ENCODE data around the gene NTSR1. TPM values are rescaled to one million over a fixed set of nuclear protein-coding genes. Genes with fewer than 3 reads are reported as not detected.

NTSR1 gene
- total and polyA plus RNA-seq, 2 of the 8 experiments (the other 6 are each of a cell fraction or from before 2014, with no cell fraction given): 0.53 to 0.89 TPM

DNA sequence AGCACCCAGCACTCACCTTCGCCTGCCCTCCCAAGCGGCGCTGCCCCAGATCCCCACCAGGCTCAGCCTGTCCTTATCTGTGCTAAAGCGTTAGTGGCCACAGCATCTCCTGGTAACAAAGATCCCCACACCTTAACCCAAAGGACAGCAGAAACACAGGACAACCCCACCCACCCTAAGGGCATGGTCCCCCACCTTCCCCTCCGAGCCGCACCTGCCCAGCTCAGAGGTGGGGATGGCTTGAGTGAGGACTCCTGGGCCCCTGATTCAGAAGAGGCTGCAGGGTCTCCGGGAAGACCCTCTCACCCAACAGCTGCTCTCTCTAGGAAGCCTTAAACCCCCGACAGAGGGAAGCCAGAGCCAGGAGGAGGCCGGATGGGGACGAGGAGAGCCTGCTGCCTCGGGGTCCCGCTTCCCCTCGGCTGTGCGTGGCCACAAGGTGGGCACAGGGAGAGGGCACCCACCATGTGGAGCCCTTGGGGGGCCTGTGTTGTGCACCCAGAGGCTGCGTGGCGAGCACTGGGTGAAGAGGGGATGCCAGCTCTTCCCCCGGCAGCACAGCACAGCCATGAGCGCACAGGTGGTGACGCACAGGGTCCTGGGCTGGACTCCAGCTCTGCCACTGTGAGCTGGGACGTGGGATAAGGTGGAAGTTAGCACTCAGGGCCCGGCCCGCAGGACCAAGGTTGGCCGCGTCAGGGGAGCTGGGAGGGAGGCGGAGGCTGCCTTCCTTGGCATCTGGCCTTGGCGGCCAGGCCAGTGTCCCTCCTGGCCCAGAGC lies 55.7 kb downstream of the NTSR1 start:
- H4K8ac ChIP-seq (ENCODE audit: extremely low read depth, insufficient read depth, low read length): no peak overlapping the region
- TF ChIP-seq CHD1 (IDR thresholded peaks at IDR 0.05; ENCODE audit: low read depth, low read length) (no peak), MAFK (IDR thresholded peaks at IDR 0.05; ENCODE audit: low read depth, low read length) (no peak), EZH2 (IDR thresholded peaks at IDR 0.05; ENCODE audit: low read depth, low read length, severe bottlenecking) (no peak), TBP (IDR thresholded peaks at IDR 0.05; ENCODE audit: low read depth, low read length) (no peak), KDM1A (IDR thresholded peaks at IDR 0.05; ENCODE audit: borderline replicate concordance, low read length) (no peak), KDM4A (IDR thresholded peaks at IDR 0.05; ENCODE audit: low read depth, low read length, severe bottlenecking) (no peak), TCF12 (IDR thresholded peaks at IDR 0.05; ENCODE audit: low read depth, low read length) (no peak)
- H3K14ac ChIP-seq (ENCODE audit: insufficient read length): no peak overlapping the region
- H3K23ac ChIP-seq (ENCODE audit: insufficient read length): no peak overlapping the region
- no peaks in the 10 kb centered on the region for H3K79me2 ChIP-seq (ENCODE audit: control insufficient read depth in 1 of 2, insufficient read depth in 2 of 2, low read length in 2 of 2)
- H3K9me3 ChIP-seq (ENCODE audit: insufficient read depth in 2 of 2, low read depth in 1 of 2, low read length in 1 of 2): no peaks in the 10 kb centered on the region
- no peak overlapping the region for H2BK20ac ChIP-seq (ENCODE audit: low read length)
- H2AFZ ChIP-seq (ENCODE audit: low read length): no peak overlapping the region
- no peak overlapping the region for H2BK12ac ChIP-seq (ENCODE audit: low read depth, low read length)
- no peaks in the 10 kb centered on the region for H3K36me3 ChIP-seq (ENCODE audit: control insufficient read depth in 2 of 4, insufficient read depth in 4 of 4, low read length in 3 of 4)
- H2BK120ac ChIP-seq (replicated peaks; ENCODE audit: low read depth, low read length): no peak overlapping the region
- H2BK15ac ChIP-seq (ENCODE audit: low read length): no peak overlapping the region
- H3K4me3 ChIP-seq (ENCODE audit: extremely low read depth in 1 of 4, insufficient read depth in 2 of 4, low read depth in 3 of 4, low read length in 4 of 4): no peak overlapping the region
- peaks cover 4% of the 10 kb centered on the region; the same call in 1 of the 2 replicates for H3K79me1 ChIP-seq (ENCODE audit: low read depth, low read length)
- no peak overlapping the region for H2BK5ac ChIP-seq (ENCODE audit: low read depth, low read length)
- H2AK5ac ChIP-seq (ENCODE audit: low read depth, low read length): no peak overlapping the region
- no peaks in the 10 kb centered on the region for H3K23me2 ChIP-seq (ENCODE audit: low read depth, low read length)
- WGBS, 2 experiments (ENCODE audit: extremely low coverage in 1 of 2, insufficient coverage in 1 of 2, insufficient read length in 1 of 2, insufficient replicate concordance in 2 of 2, low coverage in 1 of 2, low lambda C conversion rate in 2 of 2, missing lambda C conversion rate in 1 of 2): 91% methylated on average over 25 of the region's 26 CpGs; no CpG with 5 or more reads in 1 of the 2 experiments
- no peak for FAIRE-seq
- H4K5ac ChIP-seq (ENCODE audit: insufficient read length, low read depth, low read length): no peak overlapping the region
- CTCF ChIA-PET (ENCODE audit: partially characterized antibody): interaction anchor here (0.9 to 2.0 kb wide), 11 partner anchors 16 to 101 kb away, joined by 3 to 11 read pairs (median 4); partner anchors contain the start of gene NTSR1
- H3K9ac ChIP-seq (replicated peaks in 1 of 4; ENCODE audit: extremely low read depth in 1 of 4, low read depth in 3 of 4, low read length in 3 of 4): no peak overlapping the region
- H3K56ac ChIP-seq (replicated peaks; ENCODE audit: insufficient read length, low read depth, low read length): no peak overlapping the region
- H3K4ac ChIP-seq (replicated peaks; ENCODE audit: insufficient read length, low read depth, low read length): no peak overlapping the region
- no peak overlapping the region for H4K91ac ChIP-seq (replicated peaks; ENCODE audit: insufficient read length, low read length)
- H3K27me3 ChIP-seq (replicated peaks in 1 of 4; ENCODE audit: control insufficient read depth in 3 of 4, extremely low read depth in 1 of 4, insufficient read depth in 3 of 4, low read length in 3 of 4): no peaks in the 10 kb centered on the region; a peak in 1 of 7 replicates
- POLR2A ChIA-PET (ENCODE audit: partially characterized antibody): no interaction called here
- DNase-seq (ENCODE audit: low read depth in 1 of 2, low spot score in 2 of 2): no peak
- no peak overlapping the region for H3K4me2 ChIP-seq (ENCODE audit: insufficient read depth in 1 of 2, low read depth in 2 of 2, low read length in 2 of 2)
- H3K18ac ChIP-seq (ENCODE audit: extremely low read depth, low read length): no peak overlapping the region
- H3K27ac ChIP-seq (ENCODE audit: low read depth, low read length): no peak overlapping the region
- H4K20me1 ChIP-seq (replicated peaks in 1 of 2; ENCODE audit: control insufficient read depth in 1 of 2, insufficient read depth in 2 of 2, low read length in 2 of 2): peaks cover 0 to 6% of the 10 kb centered on the region in 2 experiments
- peaks cover 0 to 9% (median 0%) of the 10 kb centered on the region in 4 experiments; a peak in 4 of 7 replicates for H3K4me1 ChIP-seq (replicated peaks in 1 of 4; ENCODE audit: control insufficient read depth in 3 of 4, insufficient read depth in 4 of 4, low read length in 3 of 4)
